ENCODE measurements around the gene CLEC19A.

The CLEC19A gene

GRCh38 chr16:19285431-19285830 is at the start of gene CLEC19A:
CLEC19A (plus strand) TSS chr16:19285731; CDS start chr16:19285852, 121 bp downstream.
- no peak for DNase-seq (ENCODE audit: low read depth in 2 of 2)

DNA sequence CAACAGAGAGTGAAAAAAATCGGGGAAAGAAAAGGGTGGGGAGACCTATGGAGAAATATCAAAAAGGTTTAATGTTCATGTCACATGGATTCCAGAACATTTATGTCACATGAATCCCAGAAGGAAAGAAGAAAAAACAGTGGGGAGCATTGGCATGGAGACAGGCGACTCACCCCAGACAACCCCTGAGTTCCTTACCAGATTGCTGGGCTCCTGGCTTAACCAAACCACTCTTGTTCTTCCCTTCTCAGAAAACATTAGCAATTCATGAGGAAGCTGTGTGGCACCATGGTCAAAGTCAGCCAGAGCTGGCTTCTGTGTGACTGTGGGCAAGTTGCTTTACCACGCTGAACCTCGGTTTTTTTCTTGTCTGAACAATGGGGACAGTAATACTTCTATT is 49.6 kb upstream of the CLEC19A start:
- DNase-seq (ENCODE audit: low read depth in 2 of 2), result no peak

DNA sequence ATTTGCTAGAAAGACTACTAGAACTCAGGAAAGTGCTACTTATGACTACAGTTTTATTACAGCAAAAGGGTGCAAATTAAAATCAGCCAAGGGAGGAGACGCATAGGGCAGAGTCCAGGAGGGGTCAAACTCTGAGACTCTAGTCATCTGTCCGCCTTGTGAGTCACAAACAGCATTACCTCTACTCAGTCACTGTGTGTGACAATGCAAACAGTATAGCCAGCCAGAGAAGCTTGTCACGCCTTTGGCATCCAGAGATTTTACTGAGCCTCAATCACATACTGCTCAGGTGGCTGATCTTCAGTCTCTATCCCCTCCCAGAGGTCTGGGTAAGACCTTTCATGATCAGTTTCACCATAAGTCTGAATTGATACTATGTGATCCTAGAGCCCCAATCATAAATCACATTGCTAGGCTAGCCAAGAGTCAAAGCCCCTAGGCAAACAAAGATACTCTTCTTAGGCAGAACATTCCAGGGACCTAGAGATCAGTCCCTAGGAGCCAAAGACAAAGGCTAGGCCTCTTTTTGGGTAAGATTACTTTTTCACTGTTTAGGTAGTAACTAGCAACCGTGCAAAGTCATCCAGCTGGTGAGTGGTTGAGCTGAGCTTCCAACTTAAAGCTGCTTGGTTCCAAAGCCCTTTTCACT is 48.8 kb upstream of the CLEC19A start:
- DNase-seq (ENCODE audit: low read depth in 2 of 2), result no peak

- DNase-seq (ENCODE audit: low read depth in 2 of 2), result no peak
These were observed 47.1 kb upstream of the CLEC19A start for GRCh38 chr16:19238406-19238805.

GRCh38 chr16:19239511-19240155 is 45.9 kb upstream of the CLEC19A start:
- no peak for DNase-seq (ENCODE audit: low read depth in 2 of 2)

- no peak for DNase-seq (ENCODE audit: low read depth in 2 of 2)
These were observed 45.0 kb upstream of the CLEC19A start for GRCh38 chr16:19240494-19240893.

GRCh38 chr16:19241512-19241911 is 44.0 kb upstream of the CLEC19A start:
- DNase-seq (ENCODE audit: low read depth in 2 of 2), result no peak

- DNase-seq (ENCODE audit: low read depth in 2 of 2), result no peak
These were observed 43.3 kb upstream of the CLEC19A start for GRCh38 chr16:19242186-19242585.

GRCh38 chr16:19242987-19243575 is 42.5 kb upstream of the CLEC19A start:
- no peak for DNase-seq (ENCODE audit: low read depth in 2 of 2)

DNA sequence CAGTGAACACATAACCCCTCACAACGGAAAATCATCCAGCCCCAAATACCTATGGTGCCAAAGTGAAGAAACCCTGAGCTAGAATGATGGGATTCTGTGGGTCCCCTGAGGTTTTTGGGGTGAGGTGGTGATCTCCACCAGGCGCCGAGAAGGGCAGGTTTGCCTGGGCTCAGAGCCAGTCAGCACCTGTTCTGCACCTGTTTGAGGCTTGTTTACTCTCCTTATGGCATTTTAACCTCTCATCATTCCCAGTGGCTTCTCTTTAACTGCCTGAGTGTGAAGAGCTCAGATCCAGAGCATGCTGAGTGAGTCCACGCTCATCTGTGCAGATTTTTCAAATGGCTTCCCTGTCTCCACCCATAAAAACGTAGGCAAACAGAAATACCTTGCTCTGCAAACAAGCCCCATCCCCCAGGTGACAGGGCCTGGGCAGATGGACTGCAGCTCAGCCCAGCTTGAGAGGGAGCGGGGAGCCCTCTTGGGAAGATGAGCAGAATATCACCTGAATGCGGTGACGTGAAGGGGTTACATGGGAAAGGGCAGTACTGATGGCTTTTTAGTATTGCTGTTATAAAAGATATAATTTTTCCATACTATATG is 40.1 kb upstream of the CLEC19A start:
- no peak for DNase-seq (ENCODE audit: low read depth in 2 of 2)

DNA sequence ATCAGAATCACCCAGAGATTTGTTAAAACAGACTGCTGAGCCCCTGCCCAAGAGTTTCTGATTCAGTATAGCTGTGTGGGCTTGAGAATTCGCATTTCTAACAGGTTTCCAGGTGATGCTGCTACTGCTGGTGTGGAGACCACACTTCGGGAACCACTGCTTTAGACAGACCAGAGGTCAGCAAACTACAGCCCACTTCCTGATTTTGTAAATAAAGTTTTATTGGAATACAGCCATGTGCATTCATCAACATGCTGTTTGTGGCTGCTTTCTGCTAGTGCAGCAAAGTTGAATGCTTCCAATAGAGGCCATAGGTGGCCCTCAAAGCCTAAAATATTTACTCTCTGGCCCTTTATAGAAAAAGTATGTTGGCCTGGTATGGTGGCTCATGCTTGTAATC is 32.6 kb upstream of the CLEC19A start:
- no peak for DNase-seq (ENCODE audit: low read depth in 2 of 2)

DNA sequence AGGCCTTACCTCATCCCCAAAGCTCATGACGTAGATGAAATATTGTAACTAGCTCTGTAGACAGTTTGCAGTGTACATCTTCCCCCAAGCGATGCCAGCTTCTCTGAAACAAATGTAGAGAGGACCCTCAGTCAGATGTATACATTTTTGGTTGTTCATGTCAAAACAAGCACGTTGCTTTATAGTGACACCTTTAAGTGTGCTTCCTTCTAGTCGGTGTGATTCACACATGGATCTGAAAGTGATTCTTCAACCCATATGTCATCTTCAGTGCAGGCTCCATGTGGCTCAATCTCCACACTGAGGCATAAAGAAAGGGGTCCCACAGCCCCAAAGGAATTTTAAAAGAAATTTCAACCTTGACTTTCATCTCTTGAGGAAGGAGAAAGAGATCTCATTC is 30.9 kb upstream of the CLEC19A start:
- DNase-seq (ENCODE audit: low read depth in 2 of 2), result no peak

DNA sequence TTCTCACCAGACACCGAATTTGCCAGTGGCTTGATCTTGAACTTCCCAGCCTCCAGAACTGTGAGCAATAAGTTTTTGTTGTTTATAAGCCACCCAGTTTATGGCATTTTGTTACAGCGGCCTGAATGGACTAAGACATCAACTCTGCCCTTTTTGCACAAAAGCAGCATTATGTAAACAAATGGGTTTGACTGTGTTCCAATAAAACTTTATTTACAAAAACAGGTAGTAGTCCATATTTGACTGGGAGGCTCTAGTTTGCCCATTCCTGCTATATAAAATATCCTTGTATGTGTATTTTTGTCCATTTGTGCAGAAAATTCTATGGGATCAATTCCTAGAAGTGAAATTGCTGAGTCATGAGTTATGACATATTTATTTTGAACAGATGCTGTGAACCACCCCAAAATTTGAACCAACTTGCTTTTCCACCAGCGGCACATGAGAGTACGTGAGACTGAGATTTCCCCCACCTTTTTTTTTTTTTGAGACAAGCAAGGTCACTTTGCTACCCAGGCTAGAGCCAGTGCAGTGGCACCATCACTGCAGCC is 21.3 kb upstream of the CLEC19A start:
- no peak for DNase-seq (ENCODE audit: low read depth in 2 of 2)

GRCh38 chr16:19265380-19265930 is 20.1 kb upstream of the CLEC19A start:
- DNase-seq (ENCODE audit: low read depth in 2 of 2), result no peak

DNA sequence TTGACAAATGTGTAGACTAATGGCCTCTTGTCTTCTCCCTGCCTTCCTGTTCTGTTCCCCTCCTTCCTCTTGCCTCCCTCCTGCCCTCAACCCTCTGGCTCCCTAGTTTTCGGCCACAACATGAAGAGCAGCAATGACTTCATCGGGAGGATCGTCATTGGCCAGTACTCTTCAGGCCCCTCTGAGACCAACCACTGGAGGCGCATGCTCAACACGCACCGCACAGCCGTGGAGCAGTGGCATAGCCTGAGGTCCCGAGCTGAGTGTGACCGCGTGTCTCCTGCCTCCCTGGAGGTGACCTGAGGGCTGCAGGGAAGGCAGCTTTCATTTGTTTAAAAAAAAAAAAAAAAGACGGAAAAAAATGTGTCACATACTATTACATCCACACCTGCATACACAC is 18.8 kb upstream of the CLEC19A start:
- no peak for DNase-seq (ENCODE audit: low read depth in 2 of 2)

GRCh38 chr16:19269098-19269497 is 16.4 kb upstream of the CLEC19A start:
- no peak for DNase-seq (ENCODE audit: low read depth in 2 of 2)

GRCh38 chr16:19274165-19274797 is 11.2 kb upstream of the CLEC19A start:
- no peak for DNase-seq (ENCODE audit: low read depth in 2 of 2)

GRCh38 chr16:19278403-19278802 is 7.1 kb upstream of the CLEC19A start:
- no peak for DNase-seq (ENCODE audit: low read depth in 2 of 2)

- no peak for DNase-seq (ENCODE audit: low read depth in 2 of 2)
These were observed 4.3 kb upstream of the CLEC19A start for GRCh38 chr16:19281246-19281645.

DNA sequence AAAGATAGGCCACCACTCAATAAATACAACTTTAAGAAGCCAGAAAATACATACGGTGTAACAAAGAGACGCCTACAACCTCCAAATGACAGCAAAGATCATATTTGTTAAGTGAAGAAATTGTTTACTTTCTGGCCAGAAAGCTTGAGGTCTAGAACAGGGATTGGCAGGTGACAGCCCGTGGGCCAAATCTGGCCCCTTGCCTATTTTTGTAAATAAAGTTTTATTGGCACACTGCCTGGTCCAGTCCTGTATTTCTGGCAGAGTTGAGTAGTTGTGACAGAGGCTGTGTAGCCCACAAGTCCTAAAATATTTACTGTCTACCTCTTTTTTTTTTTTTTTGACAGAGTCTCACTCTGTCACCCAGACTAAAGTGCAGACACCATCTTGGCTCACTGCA is 3.4 kb upstream of the CLEC19A start:
- no peak for DNase-seq (ENCODE audit: low read depth in 2 of 2)

GRCh38 chr16:19283637-19284036 is 1.9 kb upstream of the CLEC19A start:
- DNase-seq (ENCODE audit: low read depth in 2 of 2), result no peak

- DNase-seq (ENCODE audit: low read depth in 2 of 2), result no peak
These were observed 1.3 kb upstream of the CLEC19A start for GRCh38 chr16:19284207-19284606.
